OCI-LY3 (cell line): ENCODE results near the gene MPO.

Experiments used
- H2AFZ ChIP-seq: fragments of 200-600, 300-600 bp; shearing (Covaris generic); 2 replicates; pipeline ENCODE4 v1.6.0; 2014; ENCODE audit warnings: antibody characterized with exemption, low read depth, low read length
- H3K27ac ChIP-seq: fragments of 200-600, 300-600 bp; sonication (generic); 2 replicates; pipeline ENCODE4 v1.5.1; 2014; ENCODE audit warnings: mild to moderate bottlenecking, low read length, moderate library complexity, mixed read lengths
- H3K27me3 ChIP-seq: fragments of 200-600, 300-600 bp; sonication (generic); 2 replicates; pipeline ENCODE4 v1.6.1; 2014; ENCODE audit warnings: low read depth, low read length, mixed read lengths
- H3K36me3 ChIP-seq: fragments of 200-600, 300-600 bp; sonication (generic); replicated peaks from 2 replicates; pipeline ENCODE3; 2014; ENCODE audit warnings: low read depth, low read length, mixed read lengths
- H3K4me1 ChIP-seq: fragments of 300-600, 200-600 bp; sonication (generic); 2 replicates; pipeline ENCODE4 v1.6.1; 2014; ENCODE audit warnings: low read length, mixed read lengths
- H3K4me2 ChIP-seq: fragments of 200-600, 300-600 bp; sonication (generic); 2 replicates; pipeline ENCODE4 v1.6.1; 2014; ENCODE audit warnings: low read length, mixed read lengths
- H3K4me3 ChIP-seq: fragments of 300-600, 200-600 bp; sonication (generic); 2 replicates; pipeline ENCODE4 v1.5.1; 2014; ENCODE audit warnings: antibody characterized with exemption, mild to moderate bottlenecking, low read length, moderate library complexity
- H3K79me2 ChIP-seq: fragments of 300-600, 200-600 bp; shearing (Covaris generic); 2 replicates; pipeline ENCODE4 v1.6.1; 2014; ENCODE audit warnings: mild to moderate bottlenecking, low read length, mixed read lengths
- H3K9ac ChIP-seq: fragments of 300-600, 200-600 bp; shearing (Covaris generic); 2 replicates; pipeline ENCODE4 v1.6.0; 2014; ENCODE audit warnings: mild to moderate bottlenecking, low read length, moderate library complexity
- H3K9me3 ChIP-seq: fragments of 200-600, 300-600 bp; shearing (Covaris generic); 2 replicates; pipeline ENCODE4 v1.6.1; 2014; ENCODE audit warnings: low read length, mixed read lengths; ENCODE audit not compliant: insufficient read depth
- H4K20me1 ChIP-seq: fragments of 200-600, 300-600 bp; sonication (generic); 2 replicates; pipeline ENCODE4 v1.6.1; 2016; ENCODE audit warnings: low read length, mixed read lengths; ENCODE audit not compliant: insufficient read depth
- EZH2phosphoT487 ChIP-seq: fragments of 200-600 bp; shearing (Covaris generic); IDR thresholded peaks from 2 replicates; pipeline ENCODE4 v1.6.1; 2018; ENCODE audit warnings: antibody characterized with exemption, mixed run types, low read depth
- TF ChIP-seq, protein P1 (sequence below): fragments of 200-600, 300-600 bp; sonication (generic); IDR thresholded peaks from 2 replicates; pipeline ENCODE4 v1.5.1; 2014; ENCODE audit warnings: antibody characterized with exemption, low read length, low read depth

The MPO gene

GRCh38 chr17:58323366-58324055 is 42.8 kb upstream of the MPO start:
- H3K27ac ChIP-seq: no peak overlapping the region

DNA sequence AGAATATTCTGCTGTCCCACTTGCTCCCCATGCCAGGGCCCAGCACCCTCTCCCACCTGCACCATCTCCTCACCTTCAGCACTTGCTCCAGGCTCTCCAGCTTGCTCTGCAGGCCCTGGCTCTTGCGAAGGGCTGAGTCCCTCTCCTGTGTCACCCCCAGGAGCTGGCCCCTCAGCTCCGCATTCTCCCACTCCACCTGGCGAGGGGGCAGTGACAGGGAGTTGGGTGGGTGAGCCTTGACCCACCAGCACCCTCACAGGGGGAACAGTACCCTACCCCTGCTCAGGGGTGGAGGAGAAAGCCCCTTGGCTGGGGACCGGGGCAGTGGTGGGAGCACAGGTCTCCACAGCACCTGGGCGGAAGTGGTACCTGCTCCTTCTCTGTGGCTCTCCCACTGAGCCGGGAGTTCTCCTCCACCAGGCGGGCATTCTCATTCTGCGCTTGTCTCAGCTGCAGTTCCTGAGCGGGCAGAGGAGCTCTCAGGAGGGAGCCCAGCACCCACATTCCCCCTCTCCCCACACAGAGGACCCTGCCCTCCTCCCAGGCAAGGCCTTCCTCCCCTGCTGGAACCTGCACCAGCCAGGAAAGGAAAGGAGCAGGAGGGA is 41.9 kb upstream of the MPO start:
- no peaks in the 10 kb centered on the region for H3K9me3 ChIP-seq
- H3K4me1 ChIP-seq: peaks cover 8% of the 10 kb centered on the region
- TF ChIP-seq, protein P1, sequence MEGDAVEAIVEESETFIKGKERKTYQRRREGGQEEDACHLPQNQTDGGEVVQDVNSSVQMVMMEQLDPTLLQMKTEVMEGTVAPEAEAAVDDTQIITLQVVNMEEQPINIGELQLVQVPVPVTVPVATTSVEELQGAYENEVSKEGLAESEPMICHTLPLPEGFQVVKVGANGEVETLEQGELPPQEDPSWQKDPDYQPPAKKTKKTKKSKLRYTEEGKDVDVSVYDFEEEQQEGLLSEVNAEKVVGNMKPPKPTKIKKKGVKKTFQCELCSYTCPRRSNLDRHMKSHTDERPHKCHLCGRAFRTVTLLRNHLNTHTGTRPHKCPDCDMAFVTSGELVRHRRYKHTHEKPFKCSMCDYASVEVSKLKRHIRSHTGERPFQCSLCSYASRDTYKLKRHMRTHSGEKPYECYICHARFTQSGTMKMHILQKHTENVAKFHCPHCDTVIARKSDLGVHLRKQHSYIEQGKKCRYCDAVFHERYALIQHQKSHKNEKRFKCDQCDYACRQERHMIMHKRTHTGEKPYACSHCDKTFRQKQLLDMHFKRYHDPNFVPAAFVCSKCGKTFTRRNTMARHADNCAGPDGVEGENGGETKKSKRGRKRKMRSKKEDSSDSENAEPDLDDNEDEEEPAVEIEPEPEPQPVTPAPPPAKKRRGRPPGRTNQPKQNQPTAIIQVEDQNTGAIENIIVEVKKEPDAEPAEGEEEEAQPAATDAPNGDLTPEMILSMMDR: no peak
- no peak for TF ChIP-seq EZH2phosphoT487
- H3K27ac ChIP-seq: no peak overlapping the region
- H3K9ac ChIP-seq: no peak overlapping the region
- no peaks in the 10 kb centered on the region for H3K36me3 ChIP-seq
- no peaks in the 10 kb centered on the region for H3K79me2 ChIP-seq
- no peak overlapping the region for H3K4me3 ChIP-seq
- H3K4me2 ChIP-seq: no peak overlapping the region
- H3K27me3 ChIP-seq: no peaks in the 10 kb centered on the region
- no peak overlapping the region for H2AFZ ChIP-seq
- H4K20me1 ChIP-seq: peaks cover 7% of the 10 kb centered on the region; the same call in 1 of the 2 replicates

More at GRCh38 chr17:58323366-58324055, 42.8 kb upstream of the MPO start:
- no peak overlapping the region for H2AFZ ChIP-seq
- H3K36me3 ChIP-seq: no peaks in the 10 kb centered on the region
- H3K27me3 ChIP-seq: no peaks in the 10 kb centered on the region
- H3K4me3 ChIP-seq: no peak overlapping the region
- no peak overlapping the region for H3K9ac ChIP-seq
- no peaks in the 10 kb centered on the region for H3K9me3 ChIP-seq
- peaks cover 10% of the 10 kb centered on the region for H3K4me1 ChIP-seq
- H3K4me2 ChIP-seq: no peak overlapping the region
- TF ChIP-seq EZH2phosphoT487: no peak
- TF ChIP-seq, protein P1: no peak
- H3K79me2 ChIP-seq: no peaks in the 10 kb centered on the region
- H4K20me1 ChIP-seq: peaks cover 13% of the 10 kb centered on the region; the same call in 1 of the 2 replicates

GRCh38 chr17:58321571-58322525 is 41.1 kb upstream of the MPO start:
- H3K27me3 ChIP-seq: no peaks in the 10 kb centered on the region
- H3K9me3 ChIP-seq: no peaks in the 10 kb centered on the region
- H4K20me1 ChIP-seq: no peaks in the 10 kb centered on the region; the same call in 1 of the 2 replicates
- no peak overlapping the region for H3K4me3 ChIP-seq
- H3K4me2 ChIP-seq: no peak overlapping the region
- H2AFZ ChIP-seq: no peak overlapping the region
- TF ChIP-seq, protein P1: no peak
- no peak for TF ChIP-seq EZH2phosphoT487
- H3K79me2 ChIP-seq: no peaks in the 10 kb centered on the region
- no peaks in the 10 kb centered on the region for H3K36me3 ChIP-seq
- H3K27ac ChIP-seq: no peak overlapping the region
- H3K9ac ChIP-seq: no peak overlapping the region
- peaks cover 9% of the 10 kb centered on the region for H3K4me1 ChIP-seq
